Measurements from ENCODE around the gene AMZ1.
"Not testable (repeated sequence)": the region's sequence is repeated elsewhere in the genome, so short reads cannot be mapped to it uniquely, and the experiment has no call there.

Gene AMZ1

DNA sequence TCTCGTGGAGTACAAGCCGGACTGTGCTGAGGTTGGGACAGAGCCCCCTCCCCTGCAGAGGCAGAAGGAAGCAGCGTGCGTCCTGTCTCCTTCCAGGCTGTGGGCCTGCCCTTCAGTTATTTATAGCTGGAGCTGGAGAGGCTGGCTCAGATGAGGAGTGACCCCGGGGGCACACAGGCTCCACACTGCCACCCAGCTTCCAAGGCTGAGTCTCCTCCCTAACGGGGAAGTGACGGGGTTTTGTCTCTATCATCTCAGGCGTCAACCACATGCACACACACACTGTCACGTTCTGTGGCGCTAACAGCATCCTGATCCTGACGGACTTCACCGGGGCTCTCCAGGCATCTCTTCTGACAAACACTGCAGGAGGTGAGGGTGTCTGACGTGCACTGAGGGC, 25.4 kb downstream of the AMZ1 start:
- DNase-seq (ENCODE audit: low spot score): no peak

DNA sequence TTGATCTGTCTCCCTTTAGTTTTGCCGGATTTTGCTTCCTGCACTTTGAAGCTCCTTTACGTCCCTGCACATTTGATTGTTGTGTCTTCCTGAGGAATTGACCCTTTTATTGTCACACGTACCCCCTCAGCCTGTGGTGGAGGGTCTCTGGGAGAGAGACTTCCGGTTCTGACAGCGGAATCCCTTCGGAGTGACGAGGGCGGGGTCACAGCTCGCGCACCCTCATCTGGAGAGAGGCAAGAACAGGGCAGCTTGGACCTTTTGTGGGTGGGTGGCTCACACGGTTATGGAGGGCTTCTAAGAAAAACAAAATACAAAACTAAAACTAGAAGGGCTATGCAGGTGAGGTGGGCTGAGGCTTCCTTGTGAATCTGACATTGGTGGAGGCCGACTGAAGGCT, 26.0 kb downstream of the AMZ1 start:
- DNase-seq (ENCODE audit: low spot score): no peak

DNA sequence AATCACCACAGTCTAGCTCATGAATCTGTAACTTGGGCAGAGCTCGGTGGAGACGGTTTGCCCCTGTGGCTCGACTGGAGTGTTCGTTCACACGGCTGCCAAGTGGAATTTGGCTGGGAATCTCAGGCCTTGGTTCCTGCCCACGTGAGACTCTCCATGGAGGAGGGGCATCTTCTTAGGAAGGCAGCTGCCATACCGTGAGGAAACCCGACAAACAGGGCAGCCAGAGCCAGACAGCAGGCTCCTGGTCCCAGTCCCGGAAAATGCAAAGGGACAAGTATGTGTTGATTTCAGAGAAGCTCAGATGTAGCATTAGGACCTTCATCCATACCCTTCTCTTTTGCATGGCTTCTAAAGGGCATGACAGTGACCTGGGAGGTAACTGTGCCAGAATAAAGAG, 26.6 kb downstream of the AMZ1 start:
- DNase-seq (ENCODE audit: low spot score): no peak

DNA sequence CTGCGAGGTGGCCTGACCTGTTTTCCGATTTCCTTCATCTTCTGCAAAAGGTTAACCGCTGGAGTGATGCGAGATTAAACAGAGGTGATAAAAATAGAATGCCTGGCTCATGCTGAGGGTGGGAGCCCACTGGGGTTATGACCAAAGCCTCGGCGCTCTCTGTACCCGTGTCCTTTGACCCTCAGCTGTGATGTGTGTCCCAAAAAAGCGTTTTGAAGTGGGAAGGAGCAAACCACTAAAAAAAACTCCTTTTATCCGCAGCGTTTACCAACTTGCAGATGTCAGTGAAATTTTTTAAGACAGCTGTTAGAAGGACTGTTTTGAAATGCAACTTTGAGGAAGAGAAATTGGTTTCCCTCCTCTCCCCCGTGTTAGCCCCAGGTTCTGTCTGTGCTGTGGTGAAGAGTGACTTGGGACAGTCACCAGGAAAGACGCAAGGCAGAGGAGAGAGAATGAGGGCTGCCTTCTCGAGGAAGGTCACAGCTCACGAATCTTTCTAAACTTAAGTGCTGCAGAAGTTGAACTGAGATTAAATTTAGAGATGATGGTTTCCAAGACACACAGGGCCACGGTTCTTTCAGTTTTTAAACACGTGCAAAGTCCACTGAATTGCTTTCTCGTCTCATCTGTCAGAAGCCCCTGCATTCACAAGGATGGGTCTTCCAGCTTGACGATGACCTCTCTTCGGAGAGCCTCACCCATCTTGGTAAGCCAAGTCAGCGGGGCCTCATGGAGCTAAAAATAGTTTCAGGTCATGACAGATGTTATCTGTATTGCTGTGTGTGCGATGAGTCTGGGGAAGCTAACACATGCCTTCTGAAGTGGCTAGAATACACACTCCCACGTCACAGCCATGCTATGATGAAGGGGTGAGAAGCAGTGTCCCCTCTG, 27.6 kb downstream of the AMZ1 start:
- DNase-seq (ENCODE audit: low spot score): no peak

DNA sequence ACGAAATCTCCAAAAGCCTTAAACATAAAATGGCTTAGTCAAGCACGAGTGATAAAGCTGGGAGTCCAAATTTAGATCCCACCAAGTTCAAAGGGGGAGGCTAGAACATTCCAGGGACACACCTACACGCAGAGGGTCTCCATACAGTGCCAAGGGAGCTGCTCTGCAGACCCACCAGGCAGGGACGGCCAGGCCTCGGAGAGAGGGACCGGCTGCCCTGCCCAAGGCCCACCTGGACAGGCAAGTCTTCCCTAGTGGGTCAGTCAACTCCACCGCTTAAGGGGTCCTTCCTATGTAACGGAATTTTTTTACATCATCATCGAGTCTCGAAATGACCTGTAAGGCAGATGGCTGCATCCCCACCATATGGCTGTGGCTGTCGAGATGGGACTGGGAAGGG, 28.5 kb downstream of the AMZ1 start:
- DNase-seq (ENCODE audit: low spot score): no peak

DNA sequence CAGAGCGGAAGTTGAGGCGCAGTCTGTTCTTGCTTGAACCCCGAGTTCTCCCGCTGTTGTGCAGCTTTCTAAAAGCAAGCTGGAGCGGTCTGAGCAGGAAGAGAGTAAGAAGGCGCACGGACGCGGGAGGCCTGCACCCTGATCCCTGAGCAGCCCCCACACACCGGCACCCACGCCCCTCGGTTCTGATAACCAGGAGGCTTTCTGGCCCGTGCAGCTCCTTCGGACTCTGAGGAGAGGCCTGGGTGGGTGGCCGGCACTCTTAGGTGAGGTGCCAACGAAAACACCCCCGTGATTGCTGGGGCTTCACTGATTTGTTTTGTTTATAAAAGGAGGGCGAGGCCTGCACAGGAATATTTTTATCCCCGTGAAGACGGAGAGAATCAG, 28.9 kb downstream of the AMZ1 start:
- no peak for DNase-seq (ENCODE audit: low spot score)

DNA sequence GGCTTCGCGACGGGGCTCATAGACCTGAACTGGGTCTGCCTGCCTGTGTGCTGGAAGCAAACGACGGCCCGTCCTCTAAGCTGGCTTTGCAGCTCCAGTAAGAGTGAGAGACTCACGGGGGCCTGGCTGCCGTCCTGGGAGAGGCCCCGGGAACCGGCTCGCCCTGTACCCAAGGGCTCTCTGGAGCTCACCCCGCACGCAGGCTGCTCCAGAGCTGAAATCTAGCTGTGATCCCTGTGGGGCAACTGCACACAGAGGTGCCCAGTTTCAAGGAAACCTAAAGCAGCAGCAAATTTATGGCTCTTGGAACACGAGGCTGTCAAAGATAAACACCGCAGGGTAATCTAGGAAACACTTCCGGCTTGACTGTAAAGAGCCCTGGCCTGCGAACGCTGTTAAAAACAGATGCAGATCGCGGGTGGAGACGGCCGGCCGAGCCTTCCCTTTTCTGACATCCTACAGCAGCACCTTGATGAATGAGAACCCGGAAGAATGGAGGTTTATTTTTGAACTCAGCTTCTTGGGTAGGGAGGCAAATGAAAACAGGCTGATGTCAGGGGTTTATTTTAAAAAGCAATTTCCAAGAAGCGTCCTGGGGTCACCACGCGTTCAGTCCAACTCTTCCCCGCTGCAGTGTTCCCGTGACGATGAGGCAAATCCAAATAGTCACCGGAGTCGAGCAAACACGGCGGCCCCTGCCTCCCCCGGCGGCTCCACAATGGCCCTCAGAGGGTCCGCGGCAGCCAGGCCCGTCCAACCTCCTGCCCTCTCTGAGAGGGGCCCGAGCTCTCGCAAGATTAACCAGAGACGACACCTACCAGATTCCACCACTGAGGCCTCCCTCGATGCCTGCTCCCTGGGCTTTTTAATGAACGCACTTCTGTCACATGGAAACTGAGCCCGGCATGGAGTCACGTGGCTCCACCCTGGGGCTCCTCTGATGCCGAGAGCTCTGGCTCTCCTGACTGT, 29.6 kb downstream of the AMZ1 start:
- peak; percentile 14 for DNase-seq (ENCODE audit: low spot score)

DNA sequence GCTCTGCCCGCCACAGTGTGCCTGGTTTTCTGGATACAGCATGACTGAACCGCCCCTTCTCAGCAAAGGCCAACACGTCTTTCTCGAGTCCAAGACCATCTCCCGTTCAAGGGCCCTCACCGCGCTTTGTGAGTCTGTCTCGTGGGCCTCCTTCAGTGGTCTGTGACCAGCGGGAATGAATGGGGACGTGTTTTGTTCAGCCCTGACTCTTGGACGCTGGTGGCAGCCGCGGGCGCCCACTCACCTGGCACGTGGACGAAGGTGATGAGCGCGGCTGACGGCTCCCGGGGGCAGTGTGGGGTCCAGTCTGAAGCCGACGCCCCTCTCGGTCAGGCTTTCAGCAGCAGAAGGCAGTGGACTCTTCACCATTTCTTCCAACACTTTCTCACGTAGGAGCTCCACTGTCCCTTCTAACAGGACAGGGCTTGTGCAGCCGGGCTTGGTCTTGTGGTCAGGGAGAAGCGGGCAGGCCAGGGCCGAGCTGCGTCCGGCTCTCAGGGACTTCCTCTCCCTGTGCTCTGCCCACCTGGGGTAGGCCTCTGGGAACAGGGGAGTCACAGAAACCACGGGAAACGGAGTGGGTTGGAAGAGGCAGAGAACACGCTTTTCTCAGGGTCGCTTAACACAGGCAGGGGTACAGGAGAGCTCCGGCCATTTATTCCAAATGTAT, 30.4 kb downstream of the AMZ1 start:
- DNase-seq (ENCODE audit: low spot score): no peak

DNA sequence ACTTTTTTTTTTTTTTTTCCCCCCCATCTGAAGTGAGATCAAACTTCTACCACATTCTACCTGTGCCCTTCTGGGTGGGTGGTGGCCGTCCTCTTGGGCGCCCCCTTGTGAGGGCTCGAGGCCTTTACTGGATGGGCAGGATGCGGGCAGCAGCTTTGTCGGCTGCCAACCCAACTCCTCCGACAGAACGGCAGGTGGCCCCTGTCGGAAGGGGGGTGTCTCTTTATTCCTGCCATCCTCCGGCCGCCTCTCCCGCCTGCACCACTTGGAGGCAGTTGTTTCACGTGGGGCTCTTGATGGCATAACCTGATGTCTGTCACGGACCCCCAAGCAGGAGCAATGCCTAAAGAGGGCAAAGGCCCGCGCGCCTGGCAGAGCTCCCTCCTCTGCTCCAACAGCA, 31.0 kb downstream of the AMZ1 start:
- DNase-seq (ENCODE audit: low spot score): no peak

DNA sequence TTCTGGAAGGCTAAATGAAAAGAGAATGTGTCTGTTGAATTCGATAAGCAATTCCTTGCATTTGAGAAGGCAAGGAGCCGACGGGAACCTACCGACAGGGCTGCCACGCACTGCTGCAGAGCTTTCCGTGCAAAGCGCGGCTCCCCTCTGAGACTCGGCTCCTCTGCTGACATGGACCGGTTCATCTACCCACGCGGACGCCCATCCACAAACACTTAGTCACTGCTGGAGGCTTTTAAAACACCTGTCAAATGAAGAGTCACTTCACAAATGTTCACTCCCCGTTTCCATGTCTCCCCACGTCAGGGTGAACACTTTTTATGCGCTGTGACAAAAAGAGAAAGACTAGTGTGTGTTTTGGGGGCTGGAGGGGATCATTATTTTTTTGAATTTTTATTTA, 32.0 kb downstream of the AMZ1 start:
- no peak for DNase-seq (ENCODE audit: low spot score)

DNA sequence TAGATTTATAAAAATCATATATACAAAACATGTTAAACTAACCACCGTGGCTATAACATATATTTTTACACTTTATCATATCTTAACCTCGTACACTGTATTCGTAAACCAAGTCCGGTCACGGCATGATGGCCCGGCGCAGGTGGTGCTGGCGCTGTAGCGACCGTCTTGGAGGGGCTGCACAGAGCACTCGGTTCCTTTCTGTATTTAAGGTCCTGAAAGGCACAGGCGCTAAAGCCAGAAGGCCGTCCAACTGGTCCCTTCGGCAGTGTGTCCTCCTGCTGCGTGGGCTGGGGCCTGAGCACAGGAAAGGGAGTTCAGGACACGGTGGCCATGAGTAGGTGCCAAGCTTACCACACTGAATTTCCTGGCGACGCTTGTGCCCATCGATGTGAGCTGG, 33.8 kb downstream of the AMZ1 start:
- no peak for DNase-seq (ENCODE audit: low spot score)

DNA sequence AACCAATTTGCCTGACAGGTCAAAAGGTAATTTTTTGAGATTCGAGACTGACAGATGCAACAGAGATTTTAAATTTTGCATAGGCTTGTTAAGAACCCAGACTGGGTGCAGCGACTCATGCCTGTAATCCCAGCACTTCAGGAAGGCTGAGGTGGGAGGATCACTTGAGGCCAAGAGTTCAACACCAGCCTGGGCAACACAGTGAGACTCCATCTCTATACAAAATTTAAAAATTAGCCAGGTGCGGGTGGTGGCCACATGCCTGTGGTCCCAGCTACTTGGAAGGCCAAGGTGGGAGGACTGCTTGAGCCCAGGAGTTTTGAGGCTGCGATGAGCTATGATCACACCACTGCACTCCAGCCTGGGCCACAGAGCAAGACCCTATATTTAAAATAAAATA, 34.6 kb downstream of the AMZ1 start:
- DNase-seq (ENCODE audit: low spot score): no peak

DNA sequence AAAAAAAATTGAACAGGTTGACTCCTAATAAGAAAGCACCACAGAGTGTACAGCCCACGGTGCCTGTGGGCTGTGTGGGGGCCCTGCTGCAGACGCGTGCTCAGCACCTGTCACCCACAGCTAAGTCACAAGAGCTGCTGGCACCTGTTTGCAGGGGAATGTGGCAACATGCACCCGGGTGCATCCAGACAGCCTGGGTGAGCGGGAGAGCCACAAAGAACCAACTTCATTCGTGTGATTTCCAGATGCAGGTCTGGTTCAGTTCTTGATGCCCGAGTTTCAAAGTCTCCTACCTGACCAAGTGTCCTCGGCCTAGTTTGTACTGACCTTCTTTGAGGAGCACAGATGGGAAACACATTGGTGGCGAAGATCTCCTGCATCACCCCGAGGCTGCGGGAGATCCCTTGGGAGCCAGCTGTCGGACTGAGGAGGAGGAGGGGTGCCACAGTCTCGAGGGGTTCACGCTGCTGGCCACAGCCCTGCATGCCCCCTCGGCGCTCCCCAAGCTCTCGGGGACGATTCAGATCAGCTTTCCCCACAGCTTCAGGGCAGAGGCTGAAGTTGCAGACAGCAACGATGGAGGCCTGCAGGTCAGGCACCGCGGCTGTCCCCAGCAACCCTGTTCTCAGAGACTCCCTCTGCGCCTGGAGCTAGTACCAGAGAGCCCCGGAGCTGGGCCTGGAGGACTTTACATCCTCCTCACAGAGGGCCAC, 35.3 kb downstream of the AMZ1 start:
- DNase-seq (ENCODE audit: low spot score): no peak

DNA sequence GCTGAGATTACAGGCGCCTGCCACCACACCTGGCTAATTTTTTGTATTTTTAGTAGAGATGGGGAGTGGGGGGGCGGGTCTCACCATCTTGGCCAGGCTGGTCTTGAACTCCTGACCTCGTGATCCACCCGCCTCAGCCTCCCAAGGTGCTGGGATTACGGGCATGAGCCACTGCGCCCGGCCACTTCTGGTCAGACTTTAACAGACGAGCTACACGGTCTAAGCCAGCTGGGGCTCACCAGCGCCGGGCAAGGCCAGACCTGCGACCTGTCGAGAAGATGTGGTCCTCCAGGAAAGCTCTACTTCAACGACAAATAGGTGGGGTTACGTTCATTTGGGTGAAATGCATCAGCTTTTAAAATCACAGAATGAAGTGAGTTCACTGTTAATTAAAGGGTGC, 36.0 kb downstream of the AMZ1 start:
- not testable (repeated sequence) for DNase-seq (ENCODE audit: low spot score)

DNA sequence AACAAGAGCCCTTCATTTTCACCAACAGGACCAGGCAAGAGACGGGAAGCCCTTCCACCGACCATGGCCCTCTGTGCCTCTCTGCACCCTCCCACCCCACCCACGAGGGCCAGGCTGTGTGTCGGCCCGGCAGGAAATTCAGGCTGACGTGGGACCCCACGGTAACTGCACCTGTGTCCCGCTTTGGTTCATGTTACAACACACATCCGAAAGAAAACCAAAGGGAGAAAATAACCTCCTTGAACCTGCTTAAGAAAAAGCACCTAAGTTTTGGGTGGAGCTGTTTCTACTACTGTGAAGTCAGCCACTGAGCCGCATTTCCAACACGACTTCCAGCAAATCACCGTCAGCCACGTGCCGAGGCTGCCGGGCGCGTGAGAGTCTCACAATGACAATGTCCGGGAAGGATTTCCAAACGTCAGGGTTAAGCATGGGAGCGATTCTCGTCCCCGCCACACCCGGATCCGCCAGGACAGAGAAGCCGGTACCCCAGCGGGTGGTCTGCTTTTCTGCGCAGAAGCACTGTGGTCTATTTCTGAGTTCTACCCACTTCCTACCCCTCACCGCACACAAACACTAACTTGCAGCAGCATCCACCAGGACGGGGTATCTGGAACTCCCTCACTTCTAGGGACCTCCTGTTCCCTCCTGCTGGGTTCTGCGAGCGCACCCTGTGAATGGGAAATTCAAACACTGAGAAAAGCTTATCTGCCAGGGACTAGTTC, 36.6 kb downstream of the AMZ1 start:
- DNase-seq (ENCODE audit: low spot score): no peak

DNA sequence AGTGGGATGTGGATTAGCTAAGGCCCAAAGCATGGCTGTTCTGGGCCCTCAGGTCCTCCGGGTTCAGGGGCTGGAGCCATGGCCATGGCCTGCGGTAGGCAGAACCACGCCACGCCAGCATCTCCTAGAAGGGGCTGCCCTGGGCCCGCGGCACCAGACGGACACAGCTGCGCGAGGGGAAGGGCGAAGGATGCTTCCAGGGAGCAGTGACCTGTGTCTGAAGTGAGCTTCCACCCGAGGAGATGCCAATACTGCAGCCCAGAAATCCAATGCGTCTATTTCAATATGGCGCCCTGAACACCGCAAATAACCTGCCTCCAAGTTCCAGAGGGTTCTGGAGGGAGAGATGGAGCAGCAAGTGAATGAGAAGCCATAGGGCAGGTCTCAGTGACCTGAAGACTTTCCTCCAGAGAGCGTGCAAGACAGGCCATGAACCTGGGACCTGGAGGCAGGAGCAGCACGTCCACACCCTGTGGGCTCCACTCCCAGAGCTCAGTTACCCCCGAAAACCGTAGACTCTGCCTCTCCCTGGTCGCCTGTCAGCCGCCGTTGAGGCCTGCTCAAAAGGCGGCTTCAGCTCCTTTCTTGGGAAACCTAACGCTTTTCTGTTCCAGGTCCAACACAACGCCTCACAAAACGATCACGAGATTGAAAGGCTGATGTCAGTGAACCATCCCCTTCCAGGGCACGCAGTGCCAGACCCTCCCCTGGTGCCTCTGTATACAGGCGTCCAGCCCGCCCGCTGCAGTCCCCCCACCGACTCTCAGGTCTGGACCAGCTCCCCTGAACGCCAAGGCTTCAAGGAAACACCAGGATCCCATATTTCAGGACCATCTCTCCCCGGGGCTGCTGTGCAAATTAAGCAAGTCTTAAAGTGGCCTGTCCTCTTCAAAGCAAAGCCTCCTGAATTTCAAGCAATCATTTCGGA, 37.4 kb downstream of the AMZ1 start:
- no peak for DNase-seq (ENCODE audit: low spot score)

DNA sequence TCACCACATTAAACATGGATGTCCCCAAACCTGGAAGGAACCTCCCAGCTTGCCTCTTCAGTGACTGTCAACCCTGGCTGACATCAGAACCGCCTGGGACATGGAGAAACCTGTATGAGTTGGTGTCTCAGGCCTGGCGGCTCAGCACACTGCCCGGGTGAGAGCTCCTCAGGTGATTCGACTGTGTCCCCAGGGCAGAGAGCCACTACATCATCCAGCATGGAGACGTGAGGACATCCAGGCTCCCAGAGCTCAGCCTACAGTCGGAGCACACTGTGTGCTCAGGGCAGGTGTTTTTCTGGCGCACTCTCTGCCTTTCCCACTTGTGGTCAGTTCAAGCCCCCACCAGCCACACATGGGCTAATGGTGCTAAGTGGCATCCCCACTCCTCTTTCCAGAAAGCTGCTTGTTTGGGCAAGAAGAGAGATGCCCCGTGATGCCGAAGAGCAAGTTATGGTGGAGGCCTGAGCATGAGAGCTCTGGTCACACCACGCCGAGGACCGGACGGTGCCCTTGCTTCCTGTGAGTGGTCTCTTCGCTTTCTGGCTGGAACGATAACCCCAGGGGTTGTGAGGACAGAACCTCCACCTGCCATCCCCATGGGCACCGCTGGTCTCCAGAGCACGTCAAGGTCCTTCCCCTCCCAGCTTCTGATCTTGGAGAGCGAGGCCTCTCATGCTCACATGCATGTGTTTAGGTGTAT, 38.5 kb downstream of the AMZ1 start:
- no peak for DNase-seq (ENCODE audit: low spot score)

DNA sequence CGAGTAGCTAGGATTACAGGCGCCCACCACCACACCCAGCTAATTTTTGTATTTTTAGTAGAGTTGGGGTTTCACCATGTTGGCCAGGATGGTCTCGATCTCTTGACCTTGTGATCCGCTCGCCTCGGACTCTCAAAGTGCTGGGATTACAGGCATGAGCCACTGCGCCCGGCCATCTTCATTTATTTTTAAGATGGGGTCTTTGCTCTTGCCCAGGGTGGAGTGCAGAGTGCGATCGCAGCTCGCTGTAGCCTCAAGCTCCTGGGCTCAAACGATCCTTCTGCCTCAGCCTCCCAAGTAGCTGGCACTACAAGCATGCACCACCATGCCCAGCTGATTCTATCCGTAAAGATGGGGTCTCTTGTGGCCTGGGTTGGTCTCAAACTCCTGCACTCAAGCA, 39.2 kb downstream of the AMZ1 start:
- not testable (repeated sequence) for DNase-seq (ENCODE audit: low spot score)

DNA sequence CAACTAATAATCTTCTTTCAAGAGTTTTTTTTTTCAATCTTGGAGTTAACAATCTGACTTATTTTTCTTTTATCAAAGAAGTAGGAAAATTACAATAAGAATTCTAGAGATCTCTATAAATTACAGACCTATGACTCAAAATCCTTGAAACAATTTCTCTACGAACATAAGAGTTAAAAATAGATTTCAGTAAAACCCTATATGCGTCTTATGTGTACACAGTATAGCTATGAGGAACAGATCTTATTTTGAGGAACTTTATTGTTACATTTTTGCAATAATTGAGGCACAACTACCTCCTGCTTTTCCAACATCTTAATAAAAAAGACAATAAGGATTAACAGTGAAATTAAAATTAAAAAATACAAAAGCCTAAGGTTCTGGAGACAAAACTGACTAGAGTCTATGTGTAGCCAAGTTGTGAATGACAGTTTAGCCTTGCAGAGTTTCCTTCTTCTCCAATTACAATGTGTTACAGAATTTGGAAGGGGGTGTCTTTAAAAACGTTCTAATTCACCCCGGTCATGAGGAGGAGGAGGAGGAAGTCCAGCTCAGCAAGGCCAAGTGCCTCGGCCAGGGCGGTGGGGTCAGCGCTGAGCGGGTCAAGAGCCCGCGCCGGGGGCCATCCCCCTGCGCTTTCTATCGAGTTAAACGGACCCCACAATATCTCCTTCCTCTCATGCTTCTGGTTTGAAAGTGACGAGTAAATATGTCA, 40.5 kb downstream of the AMZ1 start:
- DNase-seq (ENCODE audit: low spot score): no peak

Data from kidney tubule cell (primary cell).